ACC112 (cell line): ENCODE results near the gene HTR7.

Experiments used
- H2AFZ ChIP-seq: fragments of 200-600 bp; sonication (generic); one replicate; pipeline ENCODE4 v1.6.0; 2017; ENCODE audit warnings: antibody characterized with exemption, low read length; ENCODE audit not compliant: unreplicated experiment
- H3K27ac ChIP-seq: fragments of 200-600 bp; sonication (generic); 2 replicates; pipeline ENCODE4 v1.5.1; 2014; ENCODE audit warnings: low read depth, mild to moderate bottlenecking, antibody characterized with exemption, low read length, moderate library complexity
- H3K27me3 ChIP-seq: fragments of 200-600 bp; sonication (generic); 2 replicates; pipeline ENCODE4 v1.6.1; 2014; ENCODE audit warnings: mild to moderate bottlenecking, antibody characterized with exemption, low read length, moderate library complexity, mixed read lengths; ENCODE audit not compliant: insufficient read depth
- H3K36me3 ChIP-seq: fragments of 200-600 bp; sonication (generic); 2 replicates; pipeline ENCODE4 v1.6.1; 2016; ENCODE audit warnings: mild to moderate bottlenecking, antibody characterized with exemption, low read length, moderate library complexity, mixed read lengths; ENCODE audit not compliant: insufficient read depth
- H3K4me1 ChIP-seq: fragments of 200-600 bp; sonication (generic); one replicate; pipeline ENCODE4 v1.6.1; 2016; ENCODE audit warnings: low read length, mixed read lengths; ENCODE audit not compliant: insufficient read depth, unreplicated experiment, control insufficient read depth
- H3K4me3 ChIP-seq: fragments of 200-600 bp; sonication (generic); 2 replicates; pipeline ENCODE4 v1.5.1; 2014; ENCODE audit warnings: mild to moderate bottlenecking, low read depth, low read length
- H3K79me2 ChIP-seq: fragments of 200-600 bp; sonication (generic); one replicate; pipeline ENCODE4 v1.6.0; 2016; ENCODE audit warnings: low read length; ENCODE audit not compliant: control insufficient read depth, unreplicated experiment, insufficient read depth

HTR7 gene

DNA sequence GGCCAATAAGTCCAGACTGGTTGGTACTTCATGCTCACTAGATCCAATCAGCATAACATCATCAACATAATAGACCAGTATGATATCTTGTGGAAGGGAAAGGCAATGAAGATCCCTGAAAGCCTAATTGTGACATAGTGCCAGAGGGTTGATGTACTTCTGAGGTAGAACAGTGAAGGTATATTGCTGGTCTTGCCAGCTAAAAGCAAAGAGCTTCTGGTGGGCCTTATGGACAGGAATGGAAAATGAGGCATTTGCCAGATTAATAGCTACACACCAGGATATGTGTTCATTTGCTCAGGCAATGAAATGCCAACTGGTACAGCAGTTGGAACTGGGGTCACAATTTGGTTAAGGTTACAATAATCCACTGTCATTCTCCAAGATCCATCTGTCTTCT lies 156.4 kb downstream of the HTR7 start:
- Histone ChIP-seq H3K36me3 (no peaks in the 10 kb centered on the region), H3K4me1 (no peaks in the 10 kb centered on the region), H3K27me3 (no peaks in the 10 kb centered on the region), H2AFZ (no peak overlapping the region), H3K4me3 (no peak overlapping the region), H3K27ac (no peak overlapping the region), H3K79me2 (no peaks in the 10 kb centered on the region)

GRCh38 chr10:90695915-90696676 lies 161.7 kb downstream of the HTR7 start:
- H3K27me3 ChIP-seq, result 0 out of 2 replicates have a peak, but pooled peaks cover 3% of the 10 kb centered on the region
- no peak overlapping the region for H2AFZ ChIP-seq
- H3K4me1 ChIP-seq, result no peaks in the 10 kb centered on the region
- no peak overlapping the region for H3K4me3 ChIP-seq
- no peaks in the 10 kb centered on the region for H3K79me2 ChIP-seq
- no peaks in the 10 kb centered on the region for H3K36me3 ChIP-seq
- H3K27ac ChIP-seq, result no peak overlapping the region
